SW480 (cell line): ENCODE data around the gene IL36G.
"Not testable (repeated sequence)": the region's sequence is repeated elsewhere in the genome, so short reads cannot be mapped to it uniquely, and the experiment has no call there.

ENCODE experiments used
- DNase-seq: peaks from one replicate; pipeline ENCODE4 v3.0.0-alpha.2; 2016; ENCODE audit warnings: low spot score

IL36G gene

GRCh38 chr2:112977559-112978056 lies at the start of gene IL36G:
Gene IL36G (plus strand): TSS chr2:112978006. CDS start chr2:112978639, 633 bp downstream.
- no peak for DNase-seq

GRCh38 chr2:112933261-112933660 lies 44.5 kb upstream of the IL36G start:
- no peak for DNase-seq

GRCh38 chr2:112934117-112934516 lies 43.7 kb upstream of the IL36G start:
- not testable (repeated sequence) for DNase-seq

GRCh38 chr2:112936927-112937232 lies 40.9 kb upstream of the IL36G start:
- DNase-seq: no peak

- peak; percentile 90 for DNase-seq
Measured at GRCh38 chr2:112938904-112939303, 38.9 kb upstream of the IL36G start.

GRCh38 chr2:112939425-112939824 lies 38.4 kb upstream of the IL36G start:
- DNase-seq: no peak

- no peak for DNase-seq
Measured at GRCh38 chr2:112940859-112941625, 36.8 kb upstream of the IL36G start.

GRCh38 chr2:112941753-112942653 lies 35.8 kb upstream of the IL36G start:
- peak; percentile 84 for DNase-seq

- DNase-seq: peak; percentile 68
Measured at GRCh38 chr2:112942654-112943002, 35.2 kb upstream of the IL36G start.

GRCh38 chr2:112944971-112945370 lies 32.8 kb upstream of the IL36G start:
- no peak for DNase-seq

- no peak for DNase-seq
Measured at GRCh38 chr2:112946086-112946485, 31.7 kb upstream of the IL36G start.

- DNase-seq: no peak
Measured at GRCh38 chr2:112947374-112947773, 30.4 kb upstream of the IL36G start.

GRCh38 chr2:112949456-112949855 lies 28.4 kb upstream of the IL36G start:
- no peak for DNase-seq

GRCh38 chr2:112954364-112954763 lies 23.4 kb upstream of the IL36G start:
- DNase-seq: no peak

- peak; percentile 77 for DNase-seq
Measured at GRCh38 chr2:112957511-112957910, 20.3 kb upstream of the IL36G start.

GRCh38 chr2:112958428-112959108 lies 19.2 kb upstream of the IL36G start:
- peak; percentile 74 for DNase-seq

- no peak for DNase-seq
Measured at GRCh38 chr2:112959109-112959812, 18.5 kb upstream of the IL36G start.

- no peak for DNase-seq
Measured at GRCh38 chr2:112960230-112960825, 17.5 kb upstream of the IL36G start.

GRCh38 chr2:112962308-112963175 lies 15.3 kb upstream of the IL36G start:
- DNase-seq: no peak

GRCh38 chr2:112967023-112967422 lies 10.8 kb upstream of the IL36G start:
- no peak for DNase-seq
